Rectal smooth muscle tissue (tissue), 1 donor: ENCODE measurements around the gene HS6ST3.

Experiments
- H3K27ac ChIP-seq: one replicate; pipeline ENCODE4 v1.7.0; 2013; ENCODE audit warnings: low read depth, low read length, inconsistent platforms
- H3K27me3 ChIP-seq: one replicate; pipeline ENCODE4 v1.7.0; 2013; ENCODE audit warnings: low read length; ENCODE audit not compliant: control insufficient read depth, insufficient read depth
- H3K36me3 ChIP-seq: one replicate; pipeline ENCODE4 v1.7.0; 2013; ENCODE audit warnings: low read length; ENCODE audit not compliant: control insufficient read depth, insufficient read depth
- H3K4me1 ChIP-seq: one replicate; pipeline ENCODE4 v1.7.0; 2013; ENCODE audit warnings: low read length; ENCODE audit not compliant: control insufficient read depth, insufficient read depth
- H3K4me3 ChIP-seq: one replicate; pipeline ENCODE4 v1.7.0; 2013; ENCODE audit warnings: low read length
- H3K9ac ChIP-seq: one replicate; pipeline ENCODE4 v1.7.0; 2013; ENCODE audit warnings: low read length

HS6ST3 gene

DNA sequence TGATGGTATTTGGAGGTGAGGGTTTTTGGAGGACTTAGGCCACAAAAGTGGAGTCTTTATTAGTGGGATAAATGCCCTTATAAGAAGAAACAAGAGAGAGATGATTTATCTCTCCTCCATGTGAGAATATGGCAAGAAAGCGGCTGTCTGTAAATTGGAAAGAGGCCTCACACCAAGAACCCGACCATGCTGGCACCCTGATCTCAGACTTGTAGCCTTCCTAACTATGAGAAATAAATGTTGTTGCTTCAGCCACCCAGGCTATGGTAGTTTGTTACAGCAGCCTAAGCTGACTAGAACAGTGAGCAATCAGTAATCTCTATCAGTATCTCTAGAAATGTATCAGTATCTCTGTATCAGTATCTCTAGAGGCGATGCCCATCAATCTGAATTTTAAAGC lies 617.2 kb downstream of the HS6ST3 start:
- Histone ChIP-seq H3K27me3 (no peaks in the 10 kb centered on the region), H3K27ac (no peak overlapping the region), H3K36me3 (no peaks in the 10 kb centered on the region), H3K9ac (no peak overlapping the region), H3K4me1 (no peaks in the 10 kb centered on the region), H3K4me3 (no peak overlapping the region)

- H3K9ac ChIP-seq, result no peak overlapping the region
- no peaks in the 10 kb centered on the region for H3K4me1 ChIP-seq
- no peaks in the 10 kb centered on the region for H3K36me3 ChIP-seq
- no peak overlapping the region for H3K4me3 ChIP-seq
- no peak overlapping the region for H3K27ac ChIP-seq
- H3K27me3 ChIP-seq, result no peaks in the 10 kb centered on the region
Measured at GRCh38 chr13:96710166-96710862, 620.4 kb downstream of the HS6ST3 start.

DNA sequence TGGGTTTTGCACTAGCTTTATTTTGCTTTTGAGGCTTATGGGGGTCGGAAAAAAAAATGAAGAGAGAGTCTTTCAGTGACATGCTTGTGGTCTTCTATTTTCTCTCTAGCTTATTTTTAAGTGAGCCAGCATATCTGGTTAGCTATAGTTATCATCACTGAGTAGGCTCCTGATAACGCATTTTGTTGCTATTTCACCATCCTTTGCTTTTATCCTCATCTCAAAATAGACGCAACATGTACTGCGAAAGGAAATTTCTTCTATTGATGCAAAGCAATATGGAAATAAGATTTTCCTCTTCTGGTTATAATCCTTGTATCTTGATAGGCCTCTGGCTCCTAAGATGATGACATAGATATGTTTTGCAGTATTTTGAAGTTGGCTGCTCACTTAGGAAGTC lies 630.5 kb downstream of the HS6ST3 start:
- no peak overlapping the region for H3K9ac ChIP-seq
- H3K4me3 ChIP-seq, result no peak overlapping the region
- no peaks in the 10 kb centered on the region for H3K36me3 ChIP-seq
- no peaks in the 10 kb centered on the region for H3K27me3 ChIP-seq
- no peaks in the 10 kb centered on the region for H3K4me1 ChIP-seq
- H3K27ac ChIP-seq, result no peak overlapping the region

- H3K4me1 ChIP-seq, result no peaks in the 10 kb centered on the region
- no peaks in the 10 kb centered on the region for H3K27me3 ChIP-seq
- H3K4me3 ChIP-seq, result no peak overlapping the region
- no peak overlapping the region for H3K9ac ChIP-seq
- no peak overlapping the region for H3K27ac ChIP-seq
- no peaks in the 10 kb centered on the region for H3K36me3 ChIP-seq
Measured at GRCh38 chr13:96726651-96727050, 636.7 kb downstream of the HS6ST3 start.

GRCh38 chr13:96728463-96728862 lies 638.6 kb downstream of the HS6ST3 start:
- Histone ChIP-seq H3K27me3 (no peaks in the 10 kb centered on the region), H3K27ac (no peak overlapping the region), H3K9ac (no peak overlapping the region), H3K4me3 (no peak overlapping the region), H3K36me3 (no peaks in the 10 kb centered on the region), H3K4me1 (no peaks in the 10 kb centered on the region)

DNA sequence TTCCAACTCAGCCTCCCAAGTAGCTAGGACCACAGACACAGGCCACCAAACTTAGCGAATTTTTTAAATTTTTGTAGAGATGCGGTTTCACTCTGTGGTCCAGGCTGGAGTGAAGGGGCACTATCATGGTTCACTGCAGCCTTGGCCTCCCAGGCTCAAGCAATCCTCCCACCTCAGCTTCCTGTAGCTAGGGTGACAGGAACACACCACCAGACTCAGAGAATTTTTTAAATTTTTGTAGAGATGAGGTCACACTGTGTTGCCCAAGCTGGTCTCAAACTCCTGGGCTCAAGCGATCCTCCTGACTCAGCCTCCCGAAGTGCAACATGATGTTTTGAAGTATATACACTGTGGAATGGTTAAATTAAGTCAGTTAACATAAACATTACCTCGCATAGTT lies 640.8 kb downstream of the HS6ST3 start:
- H3K4me3 ChIP-seq, result no peak overlapping the region
- H3K27me3 ChIP-seq, result no peaks in the 10 kb centered on the region
- no peaks in the 10 kb centered on the region for H3K36me3 ChIP-seq
- H3K4me1 ChIP-seq, result no peaks in the 10 kb centered on the region
- no peak overlapping the region for H3K9ac ChIP-seq
- no peak overlapping the region for H3K27ac ChIP-seq

DNA sequence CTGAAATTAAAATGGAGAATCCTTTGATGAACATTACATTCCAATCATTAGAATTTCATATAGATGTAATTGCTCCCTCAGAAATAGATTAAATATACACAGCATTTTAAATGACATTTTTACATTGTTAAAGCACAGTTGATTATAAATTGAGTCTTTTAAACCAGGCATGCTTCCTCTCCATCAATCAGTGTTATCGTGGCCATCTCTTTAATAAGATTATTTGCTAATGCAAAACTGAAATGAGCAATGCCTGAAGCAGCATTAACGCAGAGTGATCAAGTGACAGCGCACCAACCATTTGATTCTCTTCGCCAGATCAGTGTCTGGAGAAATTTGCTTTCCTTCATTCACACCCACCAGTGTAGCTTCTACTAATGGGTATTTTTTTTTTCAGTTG lies 644.6 kb downstream of the HS6ST3 start:
- Histone ChIP-seq H3K4me3 (no peak overlapping the region), H3K27ac (no peak overlapping the region), H3K36me3 (no peaks in the 10 kb centered on the region), H3K9ac (no peak overlapping the region), H3K4me1 (no peaks in the 10 kb centered on the region), H3K27me3 (no peaks in the 10 kb centered on the region)

DNA sequence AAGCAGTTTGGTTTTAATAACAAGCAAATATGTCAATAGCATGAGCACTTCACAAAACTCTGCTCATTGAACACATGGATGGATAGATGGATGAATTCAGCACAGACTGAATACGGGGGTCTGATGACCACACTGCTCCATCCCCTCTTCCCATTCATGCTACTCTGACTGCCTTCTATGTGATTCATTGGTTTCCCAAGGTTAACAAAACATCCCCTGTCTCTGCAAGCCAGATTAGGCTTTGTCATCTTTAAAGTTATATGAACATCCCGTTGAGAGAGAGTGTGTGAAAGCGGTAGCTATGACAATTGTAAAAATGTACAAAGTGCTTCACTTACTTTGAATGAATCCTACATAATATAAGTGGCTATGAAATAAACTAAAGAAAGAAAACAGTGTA lies 651.9 kb downstream of the HS6ST3 start:
- Histone ChIP-seq H3K27me3 (no peaks in the 10 kb centered on the region), H3K4me3 (no peak overlapping the region), H3K9ac (no peak overlapping the region), H3K27ac (no peak overlapping the region), H3K36me3 (no peaks in the 10 kb centered on the region), H3K4me1 (no peaks in the 10 kb centered on the region)

GRCh38 chr13:96743296-96744089 lies 653.6 kb downstream of the HS6ST3 start:
- H3K4me1 ChIP-seq, result no peaks in the 10 kb centered on the region
- no peaks in the 10 kb centered on the region for H3K27me3 ChIP-seq
- H3K4me3 ChIP-seq, result no peak overlapping the region
- H3K27ac ChIP-seq, result no peak overlapping the region
- H3K9ac ChIP-seq, result no peak overlapping the region
- H3K36me3 ChIP-seq, result no peaks in the 10 kb centered on the region

- Histone ChIP-seq H3K4me3 (no peak overlapping the region), H3K4me1 (no peaks in the 10 kb centered on the region), H3K27me3 (no peaks in the 10 kb centered on the region), H3K36me3 (no peaks in the 10 kb centered on the region), H3K27ac (no peak overlapping the region), H3K9ac (no peak overlapping the region)
Measured at GRCh38 chr13:96744367-96745331, 654.7 kb downstream of the HS6ST3 start.

GRCh38 chr13:96746886-96747285 lies 657.0 kb downstream of the HS6ST3 start:
- no peak overlapping the region for H3K4me3 ChIP-seq
- H3K9ac ChIP-seq, result no peak overlapping the region
- no peak overlapping the region for H3K27ac ChIP-seq
- no peaks in the 10 kb centered on the region for H3K27me3 ChIP-seq
- H3K36me3 ChIP-seq, result no peaks in the 10 kb centered on the region
- H3K4me1 ChIP-seq, result no peaks in the 10 kb centered on the region

DNA sequence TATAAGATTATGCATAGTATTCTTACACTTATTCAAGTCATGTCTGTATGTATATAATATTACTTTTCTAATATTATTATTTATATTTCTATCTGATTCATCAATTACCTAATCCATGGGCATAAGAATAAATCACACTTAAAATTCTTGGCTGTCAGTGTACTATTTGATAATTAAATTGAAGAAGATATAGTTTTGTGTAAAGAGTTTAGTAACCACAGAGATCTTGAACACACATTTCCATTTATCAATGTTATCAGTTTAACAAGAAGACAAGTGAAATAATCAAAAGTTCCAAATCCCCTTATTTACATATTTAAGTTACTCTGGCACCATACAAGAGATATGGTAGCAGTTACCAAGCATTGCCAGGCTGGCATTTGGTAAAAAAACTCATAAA lies 659.9 kb downstream of the HS6ST3 start:
- H3K36me3 ChIP-seq, result no peaks in the 10 kb centered on the region
- no peaks in the 10 kb centered on the region for H3K27me3 ChIP-seq
- no peak overlapping the region for H3K9ac ChIP-seq
- no peak overlapping the region for H3K4me3 ChIP-seq
- no peak overlapping the region for H3K27ac ChIP-seq
- no peaks in the 10 kb centered on the region for H3K4me1 ChIP-seq
